ENCODE results near the gene KIF26B.

Gene KIF26B

DNA sequence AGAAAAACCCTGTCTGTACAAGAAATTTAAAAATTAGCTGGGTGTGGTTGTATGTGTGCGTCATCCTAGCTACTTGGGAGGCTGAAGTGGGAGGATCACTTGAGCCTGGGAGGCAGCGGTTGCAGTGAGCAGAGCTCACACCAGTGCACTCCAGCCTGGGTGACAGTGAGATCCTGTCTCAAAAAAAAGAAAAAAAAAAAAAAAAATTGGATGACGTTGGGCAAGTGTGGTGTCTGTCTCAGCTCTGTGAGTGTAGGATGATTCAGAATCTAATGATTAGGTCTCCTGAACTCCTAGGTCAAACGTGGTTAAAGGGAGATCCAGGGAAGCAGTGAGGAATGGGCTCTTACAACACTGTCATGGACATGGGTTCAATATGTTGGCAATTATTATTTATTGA lies 435.9 kb downstream of the KIF26B start:
- H3K9me3 ChIP-seq (ENCODE audit: control insufficient read depth, low read length) = no peaks in the 10 kb centered on the region
- H3K36me3 ChIP-seq (ENCODE audit: control insufficient read depth, insufficient read depth, low read length) = no peaks in the 10 kb centered on the region
- no peak overlapping the region for H3K4me3 ChIP-seq (ENCODE audit: low read length)
- H3K4me1 ChIP-seq (ENCODE audit: control insufficient read depth, insufficient read depth, low read length) = no peaks in the 10 kb centered on the region
- H3K27me3 ChIP-seq (ENCODE audit: control insufficient read depth, insufficient read depth, low read length) = no peaks in the 10 kb centered on the region
- no peak overlapping the region for H3K9ac ChIP-seq (ENCODE audit: low read length)

DNA sequence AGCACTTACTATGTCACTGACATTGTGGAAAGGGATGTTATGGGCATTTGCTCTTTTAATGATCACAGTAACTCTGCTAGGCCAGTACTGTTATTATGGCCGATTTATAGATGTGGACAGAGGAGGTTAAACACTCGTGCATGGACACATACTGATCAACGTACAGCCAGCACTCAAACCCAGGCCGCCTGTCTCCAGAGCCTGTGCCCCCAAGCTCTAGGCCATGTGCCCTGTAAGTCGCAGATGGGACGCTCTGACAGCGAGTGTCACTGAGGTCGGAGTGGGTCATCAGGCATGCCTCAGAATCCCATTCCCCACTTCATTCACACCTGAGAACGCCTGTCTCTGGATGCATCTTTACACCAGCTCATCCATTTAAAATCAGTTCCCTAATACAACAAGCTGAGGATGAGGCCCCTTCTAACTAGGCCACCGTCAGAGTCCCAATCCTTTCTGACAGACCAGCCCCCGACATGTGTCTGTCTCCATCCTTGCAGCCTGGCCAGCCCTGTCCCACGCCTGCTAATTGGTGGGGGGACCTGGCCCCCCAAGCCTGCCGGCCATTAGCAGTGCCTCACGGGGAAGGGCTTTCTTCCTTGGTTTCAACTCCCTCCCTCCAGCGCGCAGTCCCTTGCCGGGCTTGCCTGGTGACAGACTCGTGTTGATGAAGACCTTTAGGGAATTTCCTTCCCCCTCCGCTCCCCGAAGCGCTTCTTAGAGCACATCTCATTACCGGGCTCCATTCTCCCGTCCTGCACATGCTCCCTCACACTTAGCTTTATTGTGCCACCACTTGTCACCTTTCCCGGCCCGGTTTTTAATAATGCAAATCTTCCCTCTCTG lies 436.8 kb downstream of the KIF26B start:
- no peak overlapping the region for H3K4me3 ChIP-seq (ENCODE audit: low read length)
- no peaks in the 10 kb centered on the region for H3K36me3 ChIP-seq (ENCODE audit: control insufficient read depth, insufficient read depth, low read length)
- H3K4me1 ChIP-seq (ENCODE audit: control insufficient read depth, insufficient read depth, low read length) = no peaks in the 10 kb centered on the region
- no peaks in the 10 kb centered on the region for H3K27me3 ChIP-seq (ENCODE audit: control insufficient read depth, insufficient read depth, low read length)
- no peaks in the 10 kb centered on the region for H3K9me3 ChIP-seq (ENCODE audit: control insufficient read depth, low read length)
- H3K9ac ChIP-seq (ENCODE audit: low read length) = no peak overlapping the region

DNA sequence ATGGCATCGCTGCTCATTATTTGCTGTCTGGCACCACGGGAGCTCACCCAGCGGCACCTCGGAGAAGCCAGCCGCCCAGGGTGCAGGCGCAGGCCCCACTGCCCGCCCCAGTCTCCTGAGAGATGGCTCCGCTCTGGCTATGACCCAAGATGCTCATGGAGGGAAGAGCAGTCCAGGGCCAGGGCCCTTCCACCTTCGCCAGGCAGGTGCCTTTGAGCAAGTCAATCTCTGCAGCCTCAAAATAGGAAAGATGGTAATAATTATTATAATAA lies 437.3 kb downstream of the KIF26B start:
- no peaks in the 10 kb centered on the region for H3K4me1 ChIP-seq (ENCODE audit: control insufficient read depth, insufficient read depth, low read length)
- H3K36me3 ChIP-seq (ENCODE audit: control insufficient read depth, insufficient read depth, low read length) = no peaks in the 10 kb centered on the region
- no peak overlapping the region for H3K9ac ChIP-seq (ENCODE audit: low read length)
- no peaks in the 10 kb centered on the region for H3K9me3 ChIP-seq (ENCODE audit: control insufficient read depth, low read length)
- no peaks in the 10 kb centered on the region for H3K27me3 ChIP-seq (ENCODE audit: control insufficient read depth, insufficient read depth, low read length)
- H3K4me3 ChIP-seq (ENCODE audit: low read length) = no peak overlapping the region

DNA sequence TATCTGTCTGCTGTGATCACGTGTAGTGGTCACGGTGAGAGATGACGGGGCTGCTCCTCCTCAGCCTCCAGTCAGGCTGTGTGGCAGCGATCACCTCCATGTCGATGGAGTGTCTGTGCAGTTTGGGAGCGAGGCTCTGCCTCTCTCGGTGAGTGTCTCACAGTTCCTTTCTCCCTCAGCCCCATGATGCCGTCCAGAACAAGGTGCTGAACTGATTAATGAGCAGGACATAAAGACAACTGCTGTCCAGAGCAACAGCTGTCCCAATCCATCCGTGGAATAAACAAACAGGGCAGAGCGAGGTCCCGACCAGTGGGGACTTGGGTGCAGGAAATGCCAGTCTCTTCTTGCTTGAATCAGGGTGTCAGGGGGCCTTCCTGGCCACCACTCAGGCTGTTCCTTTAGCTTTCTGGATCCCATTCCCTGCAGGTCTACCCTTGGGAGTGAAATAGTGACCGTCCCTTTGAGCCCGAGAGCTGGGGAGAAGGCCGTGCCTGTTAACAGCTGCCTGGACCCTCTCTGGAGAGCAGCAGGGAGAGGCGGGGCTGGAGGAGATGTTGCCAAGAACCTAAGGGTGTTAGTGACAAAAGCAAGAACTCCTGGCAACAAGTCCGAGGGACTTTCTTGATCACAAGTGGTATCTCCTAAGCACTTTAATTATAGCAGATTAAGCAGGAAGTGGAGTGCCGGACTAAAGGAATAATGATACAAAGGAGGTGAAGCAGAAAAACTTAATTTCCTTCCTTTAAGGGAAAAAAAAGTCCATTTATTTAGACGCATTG lies 443.9 kb downstream of the KIF26B start:
- H3K4me1 ChIP-seq (ENCODE audit: control insufficient read depth, insufficient read depth, low read length) = no peaks in the 10 kb centered on the region
- no peaks in the 10 kb centered on the region for H3K27me3 ChIP-seq (ENCODE audit: control insufficient read depth, insufficient read depth, low read length)
- H3K9ac ChIP-seq (ENCODE audit: low read length) = no peak overlapping the region

DNA sequence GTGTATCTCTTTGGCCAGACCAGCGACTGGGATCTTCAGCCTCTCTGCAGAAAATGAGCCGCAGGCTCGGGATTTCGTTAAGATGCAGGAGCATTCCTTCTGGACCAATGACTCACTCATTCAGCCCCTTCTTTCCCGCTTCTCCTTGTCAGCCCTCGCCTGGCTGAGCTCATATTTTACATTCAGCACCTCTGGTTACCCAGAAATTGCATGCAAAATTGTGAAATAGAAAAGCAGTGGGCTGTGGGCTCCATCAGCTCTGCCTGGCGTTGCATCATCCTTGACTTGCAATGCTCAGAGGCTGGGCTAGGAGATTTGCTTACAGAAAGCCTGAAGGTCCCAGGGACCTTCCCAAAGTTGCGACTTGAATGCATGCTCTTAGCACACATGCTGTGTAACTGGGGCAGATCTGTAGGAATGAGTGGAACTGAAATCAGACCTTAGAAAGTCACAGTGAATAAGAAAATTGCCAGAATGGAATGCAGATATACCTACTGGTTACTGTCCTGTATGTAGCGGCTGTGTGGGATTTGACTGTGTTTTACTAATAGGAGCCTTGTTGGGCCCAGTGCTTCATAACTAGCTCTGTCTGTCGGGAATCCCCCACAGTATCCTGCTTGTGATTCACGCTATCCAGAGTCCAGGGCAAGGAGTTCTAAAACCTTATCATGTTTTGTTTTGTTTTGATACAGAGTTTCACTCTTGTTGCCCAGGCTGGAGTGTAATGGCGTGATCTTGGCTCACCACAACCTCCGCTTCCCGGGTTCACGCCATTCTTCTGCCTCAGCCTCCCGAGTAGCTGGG lies 444.8 kb downstream of the KIF26B start:
- H3K9me3 ChIP-seq (ENCODE audit: control insufficient read depth, low read length) = no peaks in the 10 kb centered on the region
- no peaks in the 10 kb centered on the region for H3K27me3 ChIP-seq (ENCODE audit: control insufficient read depth, insufficient read depth, low read length)

More for the DNA sequence above, 443.9 kb downstream of the KIF26B start:
- H3K36me3 ChIP-seq (ENCODE audit: control insufficient read depth, insufficient read depth, low read length) = no peaks in the 10 kb centered on the region
- no peak overlapping the region for H3K4me3 ChIP-seq (ENCODE audit: low read length)
- no peaks in the 10 kb centered on the region for H3K9me3 ChIP-seq (ENCODE audit: control insufficient read depth, low read length)

DNA sequence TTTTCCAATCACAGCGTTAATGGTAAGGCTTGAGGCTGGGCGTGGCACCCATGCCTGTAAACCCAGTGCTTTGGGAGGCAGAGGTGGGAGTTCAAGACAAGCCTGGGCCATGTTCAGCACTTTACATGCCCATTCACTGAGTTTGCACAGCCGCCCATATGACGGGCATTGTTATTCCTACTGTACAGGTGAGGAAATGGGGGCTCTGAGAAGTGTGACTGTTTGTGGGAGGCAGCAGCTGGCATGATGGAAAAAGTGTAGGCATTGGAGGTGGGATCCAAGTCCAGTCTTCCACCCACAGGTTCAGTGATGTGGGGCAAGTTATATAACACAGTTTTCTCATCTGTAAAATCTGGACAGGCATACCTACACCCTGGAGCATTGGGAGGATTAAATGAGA lies 445.9 kb downstream of the KIF26B start:
- H3K4me1 ChIP-seq (ENCODE audit: control insufficient read depth, insufficient read depth, low read length) = no peaks in the 10 kb centered on the region
- H3K27me3 ChIP-seq (ENCODE audit: control insufficient read depth, insufficient read depth, low read length) = no peaks in the 10 kb centered on the region
- no peaks in the 10 kb centered on the region for H3K9me3 ChIP-seq (ENCODE audit: control insufficient read depth, low read length)
- no peak overlapping the region for H3K4me3 ChIP-seq (ENCODE audit: low read length)
- no peak overlapping the region for H3K9ac ChIP-seq (ENCODE audit: low read length)
- no peaks in the 10 kb centered on the region for H3K36me3 ChIP-seq (ENCODE audit: control insufficient read depth, insufficient read depth, low read length)

More for the DNA sequence above, 444.8 kb downstream of the KIF26B start:
- Histone ChIP-seq H3K4me1 (ENCODE audit: control insufficient read depth, insufficient read depth, low read length) (no peaks in the 10 kb centered on the region), H3K36me3 (ENCODE audit: control insufficient read depth, insufficient read depth, low read length) (no peaks in the 10 kb centered on the region), H3K9ac (ENCODE audit: low read length) (no peak overlapping the region), H3K4me3 (ENCODE audit: low read length) (no peak overlapping the region)

DNA sequence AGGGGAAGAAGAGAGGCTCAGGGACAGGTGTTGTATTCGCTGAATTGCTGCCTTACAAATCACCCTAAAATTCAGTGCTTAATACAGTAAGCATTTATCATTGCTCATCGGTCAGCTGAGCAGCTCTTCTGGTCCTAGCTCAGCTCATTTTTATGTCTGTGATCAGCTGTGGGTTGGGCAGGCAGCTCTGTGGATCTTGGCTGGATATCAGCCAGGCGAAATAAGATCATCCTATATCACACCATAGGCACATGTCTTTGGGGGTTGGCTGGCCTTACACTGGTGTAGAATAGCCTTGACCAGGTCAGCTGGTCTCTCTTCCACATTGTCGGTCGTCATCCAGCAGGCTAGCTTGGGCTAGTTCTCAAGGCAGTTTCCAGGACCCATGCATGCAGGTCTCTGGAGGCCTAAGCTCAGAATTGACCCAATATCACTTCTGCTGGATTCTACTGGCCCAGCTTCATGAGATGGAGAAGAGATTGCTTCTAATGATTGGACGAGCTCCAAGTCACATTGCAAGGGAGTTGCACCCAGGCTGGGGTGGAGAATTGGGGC lies 448.6 kb downstream of the KIF26B start:
- no peak overlapping the region for H3K4me3 ChIP-seq (ENCODE audit: low read length)

DNA sequence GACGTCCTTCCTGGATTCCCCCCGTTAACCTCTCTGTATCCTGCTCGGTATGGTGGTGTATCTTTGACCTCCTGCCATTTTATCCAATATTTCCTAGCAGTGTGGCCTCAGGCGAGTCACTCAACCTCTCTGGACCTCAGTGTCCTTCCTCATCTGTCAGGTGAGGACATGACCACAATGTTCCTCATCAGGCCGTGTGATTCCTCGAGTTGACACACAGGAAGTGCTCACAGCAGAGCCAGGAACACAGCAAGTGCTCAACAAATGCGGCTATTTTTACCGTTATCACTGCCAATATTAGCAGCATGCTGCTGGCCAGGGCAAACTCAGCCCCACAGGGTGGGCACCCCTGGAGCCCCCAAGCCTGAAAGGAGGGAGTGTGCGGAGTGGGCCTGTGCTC lies 450.2 kb downstream of the KIF26B start:
- no peaks in the 10 kb centered on the region for H3K4me1 ChIP-seq (ENCODE audit: control insufficient read depth, insufficient read depth, low read length)
- H3K9me3 ChIP-seq (ENCODE audit: control insufficient read depth, low read length) = no peaks in the 10 kb centered on the region
- H3K4me3 ChIP-seq (ENCODE audit: low read length) = no peak overlapping the region
- H3K9ac ChIP-seq (ENCODE audit: low read length) = no peak overlapping the region
- no peaks in the 10 kb centered on the region for H3K27me3 ChIP-seq (ENCODE audit: control insufficient read depth, insufficient read depth, low read length)
- no peaks in the 10 kb centered on the region for H3K36me3 ChIP-seq (ENCODE audit: control insufficient read depth, insufficient read depth, low read length)

More for the DNA sequence above, 448.6 kb downstream of the KIF26B start:
- Histone ChIP-seq H3K4me1 (ENCODE audit: control insufficient read depth, insufficient read depth, low read length) (no peaks in the 10 kb centered on the region), H3K36me3 (ENCODE audit: control insufficient read depth, insufficient read depth, low read length) (no peaks in the 10 kb centered on the region), H3K27me3 (ENCODE audit: control insufficient read depth, insufficient read depth, low read length) (no peaks in the 10 kb centered on the region), H3K9me3 (ENCODE audit: control insufficient read depth, low read length) (no peaks in the 10 kb centered on the region), H3K9ac (ENCODE audit: low read length) (no peak overlapping the region)

DNA sequence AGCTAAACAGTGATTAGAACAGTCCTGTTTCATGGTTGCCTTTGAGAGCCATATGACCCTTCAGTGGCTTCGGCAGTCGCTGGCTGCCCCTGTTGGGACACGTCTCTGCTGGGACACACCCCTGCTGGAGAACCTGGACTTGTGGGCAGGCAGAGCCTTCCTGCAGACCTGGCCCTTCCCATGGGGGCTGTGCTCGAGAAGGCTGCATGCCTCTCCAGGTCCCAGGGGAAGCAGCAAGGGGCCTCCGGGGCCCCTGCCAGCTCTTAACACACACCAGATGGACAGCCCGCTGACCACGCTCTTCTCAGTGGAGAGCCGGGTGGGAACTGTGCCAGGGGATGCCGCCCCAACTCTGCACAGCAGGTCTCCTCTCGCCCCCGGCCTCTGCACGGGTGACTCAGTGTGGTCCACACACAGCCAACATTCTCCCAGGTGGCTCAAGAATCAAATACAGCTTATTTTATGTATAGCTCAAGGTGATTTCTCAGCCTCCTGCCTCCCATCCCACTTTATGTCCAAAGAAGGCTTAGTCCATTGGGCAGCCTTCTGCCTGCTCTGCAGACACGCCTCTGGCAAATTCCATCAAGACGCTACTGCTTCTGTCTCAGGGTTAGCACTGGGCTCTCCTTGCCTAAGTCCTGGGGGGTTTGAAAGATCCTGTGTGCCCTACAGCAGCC lies 450.8 kb downstream of the KIF26B start:
- Histone ChIP-seq H3K4me1 (ENCODE audit: control insufficient read depth, insufficient read depth, low read length) (no peaks in the 10 kb centered on the region), H3K36me3 (ENCODE audit: control insufficient read depth, insufficient read depth, low read length) (no peaks in the 10 kb centered on the region), H3K27me3 (ENCODE audit: control insufficient read depth, insufficient read depth, low read length) (no peaks in the 10 kb centered on the region), H3K9ac (ENCODE audit: low read length) (no peak overlapping the region), H3K4me3 (ENCODE audit: low read length) (no peak overlapping the region), H3K9me3 (ENCODE audit: control insufficient read depth, low read length) (no peaks in the 10 kb centered on the region)

DNA sequence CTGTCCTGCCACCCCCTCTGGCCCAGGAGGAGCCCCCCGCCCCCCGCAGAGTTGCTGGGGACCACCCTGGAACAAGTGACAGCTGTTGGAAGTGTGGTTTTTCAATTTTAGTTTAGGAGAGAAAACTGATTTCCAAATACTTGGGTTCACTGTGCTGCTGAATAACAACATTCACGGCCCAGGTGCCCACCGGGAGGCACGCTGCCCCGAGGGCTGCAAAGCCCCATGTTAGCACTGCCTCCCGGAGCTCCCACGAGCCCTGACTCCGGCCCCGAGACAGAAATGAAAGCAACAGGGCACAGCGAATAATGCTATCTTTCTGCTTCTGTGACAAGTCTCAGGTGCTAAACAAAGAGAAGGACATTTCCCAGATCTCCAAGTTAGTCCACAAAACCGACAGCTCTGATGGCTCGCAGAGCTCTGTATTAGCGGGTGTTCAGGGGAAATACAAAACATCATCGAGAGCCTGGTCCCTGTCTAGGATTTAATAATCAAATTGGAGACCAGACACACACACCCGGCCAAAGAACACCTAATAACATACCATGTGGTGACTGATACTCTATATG lies 451.5 kb downstream of the KIF26B start:
- no peaks in the 10 kb centered on the region for H3K36me3 ChIP-seq (ENCODE audit: control insufficient read depth, insufficient read depth, low read length)
- no peaks in the 10 kb centered on the region for H3K9me3 ChIP-seq (ENCODE audit: control insufficient read depth, low read length)
- no peaks in the 10 kb centered on the region for H3K4me1 ChIP-seq (ENCODE audit: control insufficient read depth, insufficient read depth, low read length)
- no peaks in the 10 kb centered on the region for H3K27me3 ChIP-seq (ENCODE audit: control insufficient read depth, insufficient read depth, low read length)
- H3K9ac ChIP-seq (ENCODE audit: low read length) = no peak overlapping the region
- no peak overlapping the region for H3K4me3 ChIP-seq (ENCODE audit: low read length)

DNA sequence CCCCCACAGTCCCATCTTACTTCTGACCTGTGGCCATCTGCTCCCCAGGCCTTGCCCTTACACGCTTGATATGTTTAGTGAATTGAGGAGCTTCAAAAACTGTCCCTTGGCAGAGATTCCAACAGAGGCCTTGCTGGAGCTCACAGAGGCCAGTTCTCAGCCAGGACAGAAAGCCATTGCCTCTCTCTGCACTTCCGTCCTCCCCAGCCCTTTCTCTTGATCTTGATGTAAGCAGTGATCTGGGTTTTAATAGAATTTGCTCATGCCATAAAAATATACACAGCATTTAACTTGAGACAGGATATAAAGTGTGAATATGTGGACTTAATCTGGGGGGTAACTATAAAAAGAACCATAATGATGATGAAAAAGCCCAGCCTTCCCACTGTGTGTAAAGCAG lies 453.5 kb downstream of the KIF26B start:
- H3K9ac ChIP-seq (ENCODE audit: low read length) = no peak overlapping the region
- H3K36me3 ChIP-seq (ENCODE audit: control insufficient read depth, insufficient read depth, low read length) = no peaks in the 10 kb centered on the region
- no peaks in the 10 kb centered on the region for H3K9me3 ChIP-seq (ENCODE audit: control insufficient read depth, low read length)
- H3K4me1 ChIP-seq (ENCODE audit: control insufficient read depth, insufficient read depth, low read length) = no peaks in the 10 kb centered on the region
- no peaks in the 10 kb centered on the region for H3K27me3 ChIP-seq (ENCODE audit: control insufficient read depth, insufficient read depth, low read length)
- no peak overlapping the region for H3K4me3 ChIP-seq (ENCODE audit: low read length)
